HS-5 (cell line): ENCODE data around the gene DIAPH1.

Source experiments
- DNase-seq: peaks from one replicate; pipeline ENCODE4 v3.0.0-alpha.2; 2012; ENCODE audit warnings: low read depth

DIAPH1 gene

GRCh38 chr5:141506381-141507155, 112.2 kb downstream of the DIAPH1 start:
- no peak for DNase-seq

GRCh38 chr5:141504216-141504615, 114.6 kb downstream of the DIAPH1 start:
- DNase-seq, result no peak

- DNase-seq, result no peak
Measured at GRCh38 chr5:141503681-141504080, 115.1 kb downstream of the DIAPH1 start.

- DNase-seq, result no peak
Measured at GRCh38 chr5:141501761-141502160, 117.0 kb downstream of the DIAPH1 start.

GRCh38 chr5:141496038-141496437, 122.8 kb downstream of the DIAPH1 start:
- DNase-seq, result no peak

- no peak for DNase-seq
Measured at GRCh38 chr5:141495453-141495811, 123.4 kb downstream of the DIAPH1 start.

- DNase-seq, result no peak
Measured at GRCh38 chr5:141494761-141495452, 123.9 kb downstream of the DIAPH1 start.

- DNase-seq, result no peak
Measured at GRCh38 chr5:141493500-141494422, 125.0 kb downstream of the DIAPH1 start.

GRCh38 chr5:141492168-141492885, 126.5 kb downstream of the DIAPH1 start:
- no peak for DNase-seq

GRCh38 chr5:141491323-141492167, 127.3 kb downstream of the DIAPH1 start:
- no peak for DNase-seq

GRCh38 chr5:141490771-141491170, 128.0 kb downstream of the DIAPH1 start:
- no peak for DNase-seq

- no peak for DNase-seq
Measured at GRCh38 chr5:141490271-141490670, 128.5 kb downstream of the DIAPH1 start.

- DNase-seq, result no peak
Measured at GRCh38 chr5:141489841-141490240, 129.0 kb downstream of the DIAPH1 start.

- no peak for DNase-seq
Measured at GRCh38 chr5:141488591-141489561, 129.9 kb downstream of the DIAPH1 start, which contains the start of gene PCDHGC5. Gene PCDHGC5, plus strand, starts transcription at chr5:141489081. Its CDS starts 160 bp downstream, at chr5:141489241.

GRCh38 chr5:141487131-141487530, 131.7 kb downstream of the DIAPH1 start:
- DNase-seq, result no peak

GRCh38 chr5:141486091-141486490, 132.7 kb downstream of the DIAPH1 start:
- DNase-seq, result no peak

- no peak for DNase-seq
Measured at GRCh38 chr5:141485321-141486055, 133.3 kb downstream of the DIAPH1 start.

GRCh38 chr5:141484641-141485311, 134.0 kb downstream of the DIAPH1 start, which contains the start of gene PCDHGC4:
Gene PCDHGC4, plus strand, starts transcription at chr5:141485030. Its CDS starts 144 bp downstream, at chr5:141485174.
- DNase-seq, result no peak
